ENCODE results near the gene ACP5. TPM values are rescaled to one million over a fixed set of nuclear protein-coding genes. Genes with fewer than 3 reads are reported as not detected.
A peak's percentile ranks its signal among the peaks of the same experiment; 100 is the strongest.
"Not testable (repeated sequence)": the region's sequence is repeated elsewhere in the genome, so short reads cannot be mapped to it uniquely, and the experiment has no call there.

ACP5 gene
- total RNA-seq, 2 donors from 2014 or later = 23.3 to 59.3 TPM

DNA sequence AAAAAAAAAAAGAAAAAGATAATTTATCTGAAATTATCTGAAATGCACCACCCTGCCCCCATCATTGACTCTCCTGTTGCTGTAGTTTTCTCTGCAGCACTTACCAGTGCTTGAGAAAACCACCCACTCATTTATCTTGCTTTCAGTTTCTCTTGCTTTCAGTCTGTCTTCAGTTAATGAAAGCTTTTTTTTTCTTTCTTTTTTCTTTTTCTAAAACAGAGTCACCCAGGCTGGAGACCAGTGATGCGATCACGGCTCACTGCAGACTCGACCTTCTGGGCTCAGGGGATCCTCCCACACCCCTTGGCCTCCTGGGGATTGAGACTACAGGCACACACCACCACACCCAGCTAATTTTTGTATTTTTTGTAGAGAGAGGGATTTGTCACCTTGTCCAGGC is 4.3 kb upstream of the ACP5 start:
- no peaks in the 10 kb centered on the region for H3K36me3 ChIP-seq
- TF ChIP-seq POLR2A (IDR thresholded peaks at IDR 0.05) = no peak
- TF ChIP-seq POLR2AphosphoS5 (IDR thresholded peaks at IDR 0.05) = no peak
- TF ChIP-seq, protein P1, sequence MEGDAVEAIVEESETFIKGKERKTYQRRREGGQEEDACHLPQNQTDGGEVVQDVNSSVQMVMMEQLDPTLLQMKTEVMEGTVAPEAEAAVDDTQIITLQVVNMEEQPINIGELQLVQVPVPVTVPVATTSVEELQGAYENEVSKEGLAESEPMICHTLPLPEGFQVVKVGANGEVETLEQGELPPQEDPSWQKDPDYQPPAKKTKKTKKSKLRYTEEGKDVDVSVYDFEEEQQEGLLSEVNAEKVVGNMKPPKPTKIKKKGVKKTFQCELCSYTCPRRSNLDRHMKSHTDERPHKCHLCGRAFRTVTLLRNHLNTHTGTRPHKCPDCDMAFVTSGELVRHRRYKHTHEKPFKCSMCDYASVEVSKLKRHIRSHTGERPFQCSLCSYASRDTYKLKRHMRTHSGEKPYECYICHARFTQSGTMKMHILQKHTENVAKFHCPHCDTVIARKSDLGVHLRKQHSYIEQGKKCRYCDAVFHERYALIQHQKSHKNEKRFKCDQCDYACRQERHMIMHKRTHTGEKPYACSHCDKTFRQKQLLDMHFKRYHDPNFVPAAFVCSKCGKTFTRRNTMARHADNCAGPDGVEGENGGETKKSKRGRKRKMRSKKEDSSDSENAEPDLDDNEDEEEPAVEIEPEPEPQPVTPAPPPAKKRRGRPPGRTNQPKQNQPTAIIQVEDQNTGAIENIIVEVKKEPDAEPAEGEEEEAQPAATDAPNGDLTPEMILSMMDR (IDR thresholded peaks at IDR 0.05) = no peak
- H3K4me3 ChIP-seq = no peak overlapping the region
- no peaks in the 10 kb centered on the region for H3K9me3 ChIP-seq
- peak overlapping the region; percentile 72 to 90 for H3K27ac ChIP-seq
- H3K27me3 ChIP-seq (replicated peaks; ENCODE audit: insufficient read depth) = no peaks in the 10 kb centered on the region
- no peaks in the 10 kb centered on the region for H3K4me1 ChIP-seq (replicated peaks)
- DNase-seq (ENCODE audit: low spot score) = no peak
- intact Hi-C loops (cut with DNase I) = loop anchor here (10.0 kb wide), 2 partner anchors 197 to 287 kb away; partner anchors contain the start of genes EPOR and TSPAN16
- WGBS = 22% methylated on average over 3 of the region's 3 CpGs

DNA sequence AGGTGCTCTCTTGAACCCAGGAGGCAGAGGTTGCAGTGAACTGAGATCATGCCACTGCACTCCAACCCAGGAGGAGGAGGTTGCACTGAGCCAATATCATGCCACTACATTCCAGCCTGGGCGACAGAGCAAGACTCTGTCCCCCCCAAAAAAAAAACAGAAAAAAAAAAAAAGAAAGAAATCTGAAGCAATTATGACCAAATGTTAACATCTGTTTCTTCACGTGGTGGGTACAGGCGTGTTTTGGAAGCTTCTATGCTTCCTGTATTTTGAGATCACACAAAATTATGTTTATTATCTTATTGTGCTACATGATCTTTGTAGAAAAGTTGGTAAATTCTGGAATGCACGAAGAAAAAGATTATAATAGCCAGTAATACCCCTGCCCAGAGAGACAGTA is 2.7 kb upstream of the ACP5 start:
- no peaks in the 10 kb centered on the region for H3K9me3 ChIP-seq
- H3K27ac ChIP-seq = peak overlapping the region; percentile 72 to 90
- WGBS = 59% methylated on average over 4 of the region's 4 CpGs
- TF ChIP-seq POLR2A (IDR thresholded peaks at IDR 0.05) (no peak), POLR2AphosphoS5 (IDR thresholded peaks at IDR 0.05) (no peak)
- TF ChIP-seq, protein P1 (IDR thresholded peaks at IDR 0.05) = no peak
- no peak overlapping the region for H3K4me3 ChIP-seq
- H3K4me1 ChIP-seq (replicated peaks) = no peaks in the 10 kb centered on the region
- DNase-seq (ENCODE audit: low spot score) = no peak
- H3K27me3 ChIP-seq (replicated peaks; ENCODE audit: insufficient read depth) = no peaks in the 10 kb centered on the region
- intact Hi-C loops (cut with DNase I) = loop anchor here (10.0 kb wide), 2 partner anchors 195 to 285 kb away; partner anchors contain the start of genes EPOR and TSPAN16
- no peaks in the 10 kb centered on the region for H3K36me3 ChIP-seq

DNA sequence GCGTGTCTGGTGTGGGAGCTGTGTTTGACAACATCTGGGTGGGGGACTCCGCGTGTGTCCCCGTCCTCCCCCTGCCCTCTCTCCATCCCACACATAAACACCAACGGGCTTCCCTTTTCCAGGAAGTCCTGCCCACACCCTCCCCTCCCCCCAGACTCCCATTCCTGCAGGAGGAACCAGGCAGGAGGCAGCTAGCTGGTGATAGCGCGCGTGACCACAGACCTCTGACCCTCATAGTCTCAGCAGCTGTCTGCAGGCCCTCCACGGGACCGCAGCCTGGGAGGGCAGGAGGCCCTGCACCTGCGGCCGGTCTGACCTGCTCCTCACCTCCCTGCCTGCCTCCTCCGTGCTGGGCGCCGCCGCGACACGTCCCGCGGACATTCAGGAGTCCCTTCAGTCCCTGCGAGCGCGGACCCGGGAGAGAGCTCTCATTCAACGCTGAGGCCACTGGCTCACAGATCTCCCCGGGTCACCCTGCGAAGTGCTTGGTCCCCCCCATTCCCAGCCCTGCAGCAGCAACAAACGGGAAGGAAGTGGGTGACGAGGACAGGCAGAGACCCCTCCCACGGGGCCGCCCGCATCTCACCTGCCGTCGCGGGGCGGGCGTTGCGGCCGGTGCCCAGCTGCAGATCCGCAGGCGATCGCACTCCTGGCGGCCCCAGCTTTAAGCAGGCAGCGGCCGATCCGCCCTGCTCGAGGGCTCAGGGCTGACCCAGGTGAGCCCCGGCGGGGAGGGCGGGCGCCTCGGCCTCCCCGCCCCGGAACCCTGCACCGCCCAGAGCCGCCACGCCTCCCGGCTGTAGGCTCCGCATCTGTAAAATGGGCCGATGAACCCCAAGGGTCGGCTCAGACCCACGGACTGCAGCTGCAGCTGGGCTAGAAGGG is 1.1 kb upstream of the ACP5 start:
- TF ChIP-seq POLR2A (IDR thresholded peaks at IDR 0.05) (no peak), POLR2AphosphoS5 (IDR thresholded peaks at IDR 0.05) (no peak)
- TF ChIP-seq, protein P1 (IDR thresholded peaks at IDR 0.05) = no peak
- no peaks in the 10 kb centered on the region for H3K36me3 ChIP-seq
- peak overlapping the region; percentile 53 to 57 for H3K27ac ChIP-seq
- no peaks in the 10 kb centered on the region for H3K9me3 ChIP-seq
- no peaks in the 10 kb centered on the region for H3K4me1 ChIP-seq (replicated peaks)
- H3K4me3 ChIP-seq = peak overlapping the region; percentile 22 to 30
- peak; percentile 39 for DNase-seq (ENCODE audit: low spot score)
- WGBS = 15% methylated on average over 50 of the region's 62 CpGs
- intact Hi-C loops (cut with DNase I) = no loop called here
- no peaks in the 10 kb centered on the region for H3K27me3 ChIP-seq (replicated peaks; ENCODE audit: insufficient read depth)

DNA sequence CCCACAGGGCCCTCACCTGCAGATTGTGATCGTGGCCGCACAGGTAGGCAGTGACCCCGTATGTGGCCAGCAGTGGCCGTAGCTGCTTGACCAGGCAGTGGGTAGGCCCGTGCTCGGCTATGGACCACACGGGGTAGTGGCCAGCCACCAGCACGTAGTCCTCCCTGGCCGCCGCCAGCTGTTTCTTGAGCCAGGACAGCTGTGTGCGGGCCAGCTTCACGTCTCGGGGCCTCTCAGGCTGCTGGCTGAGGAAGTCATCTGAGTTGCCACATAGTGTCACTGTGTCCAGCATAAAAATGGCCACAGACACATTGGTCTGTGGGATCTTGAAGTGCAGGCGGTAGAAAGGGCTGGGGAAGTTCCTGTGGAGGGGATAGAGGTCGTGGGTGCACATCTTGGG is 1.2 kb downstream of the ACP5 start:
- no peaks in the 10 kb centered on the region for H3K4me1 ChIP-seq (replicated peaks)
- intact Hi-C loops (cut with DNase I) = no loop called here
- H3K9me3 ChIP-seq = no peaks in the 10 kb centered on the region
- H3K4me3 ChIP-seq = no peak overlapping the region
- 93% methylated on average over 15 of the region's 15 CpGs for WGBS
- DNase-seq (ENCODE audit: low spot score) = no peak
- H3K27me3 ChIP-seq (replicated peaks; ENCODE audit: insufficient read depth) = no peaks in the 10 kb centered on the region
- TF ChIP-seq POLR2AphosphoS5 (IDR thresholded peaks at IDR 0.05) (no peak), POLR2A (IDR thresholded peaks at IDR 0.05) (no peak)
- TF ChIP-seq, protein P1 (IDR thresholded peaks at IDR 0.05) = no peak
- H3K36me3 ChIP-seq = no peaks in the 10 kb centered on the region
- H3K27ac ChIP-seq = no peak overlapping the region

DNA sequence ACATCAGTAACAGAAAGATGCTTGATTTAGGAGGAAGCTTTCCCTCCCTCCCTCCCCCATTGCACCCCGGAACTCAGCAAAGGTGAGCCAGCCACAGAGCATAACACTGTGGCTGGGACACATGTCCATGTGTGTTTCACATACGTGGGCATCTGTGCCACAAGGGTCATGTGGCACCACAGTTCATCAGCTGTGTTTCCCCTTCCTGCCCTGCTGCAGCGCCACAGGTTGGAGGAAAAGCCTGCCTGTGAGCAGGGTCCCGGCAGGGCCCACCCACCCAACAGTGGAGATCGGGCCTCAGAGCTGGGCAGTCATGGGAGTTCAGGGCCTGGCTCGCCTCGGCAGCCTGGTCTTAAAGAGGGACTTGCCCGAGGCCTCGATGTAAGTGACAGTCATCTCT is 2.8 kb downstream of the ACP5 start:
- Histone ChIP-seq H3K9me3 (no peaks in the 10 kb centered on the region), H3K36me3 (no peaks in the 10 kb centered on the region), H3K4me1 (replicated peaks) (no peaks in the 10 kb centered on the region), H3K4me3 (no peak overlapping the region), H3K27ac (no peak overlapping the region), H3K27me3 (replicated peaks; ENCODE audit: insufficient read depth) (no peaks in the 10 kb centered on the region)
- TF ChIP-seq POLR2A (IDR thresholded peaks at IDR 0.05) (no peak), POLR2AphosphoS5 (IDR thresholded peaks at IDR 0.05) (no peak)
- TF ChIP-seq, protein P1 (IDR thresholded peaks at IDR 0.05) = no peak
- intact Hi-C loops (cut with DNase I) = no loop called here
- WGBS = 92% methylated on average over 9 of the region's 9 CpGs
- DNase-seq (ENCODE audit: low spot score) = no peak

DNA sequence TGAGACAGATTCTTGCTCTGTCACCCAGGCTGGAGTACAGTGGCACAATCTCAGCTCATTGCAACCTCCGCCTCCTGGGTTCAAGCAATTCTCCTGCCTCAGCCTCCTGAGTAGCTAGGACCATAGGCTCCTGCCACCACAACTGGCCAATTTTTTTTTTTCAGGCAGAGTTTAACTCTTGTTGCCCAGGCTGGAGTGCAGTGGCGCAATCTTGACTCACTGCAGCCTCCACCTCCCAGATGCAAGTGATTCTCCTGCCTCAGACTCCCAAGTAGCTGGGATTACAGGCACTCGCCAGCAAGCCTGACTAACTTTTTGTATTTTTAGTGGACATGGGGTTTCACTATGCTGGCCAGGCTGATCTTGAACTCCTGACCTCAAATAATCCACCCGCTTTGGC is 3.7 kb downstream of the ACP5 start:
- H3K36me3 ChIP-seq; DNase-seq (ENCODE audit: low spot score); H3K27me3 ChIP-seq (replicated peaks; ENCODE audit: insufficient read depth); H3K27ac ChIP-seq; intact Hi-C loops (cut with DNase I); H3K4me3 ChIP-seq; H3K4me1 ChIP-seq (replicated peaks); H3K9me3 ChIP-seq: not testable (repeated sequence)
- 96% methylated on average over 4 of the region's 4 CpGs for WGBS

DNA sequence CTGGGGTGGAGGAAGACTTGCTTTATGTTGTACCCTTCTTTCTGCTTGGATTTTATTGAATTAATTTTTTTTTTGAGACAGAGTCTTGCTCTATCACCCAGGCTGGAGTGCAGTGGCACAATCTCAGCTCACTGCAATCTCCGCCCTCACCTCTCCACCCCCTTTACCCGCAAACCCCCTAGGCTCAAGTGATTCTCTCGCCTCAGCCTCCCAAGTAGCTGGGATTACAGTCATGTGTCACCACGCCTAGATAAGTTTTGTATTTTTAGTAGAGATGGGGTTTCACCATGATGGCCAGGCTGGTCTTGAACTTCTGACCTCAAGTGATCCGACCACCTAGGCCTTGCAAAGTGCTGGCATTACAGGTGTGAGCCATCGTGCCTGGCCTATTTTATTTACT is 4.1 kb downstream of the ACP5 start:
- WGBS = 85% methylated on average over 6 of the region's 6 CpGs
- H3K36me3 ChIP-seq; intact Hi-C loops (cut with DNase I); H3K27me3 ChIP-seq (replicated peaks; ENCODE audit: insufficient read depth); H3K4me1 ChIP-seq (replicated peaks); H3K4me3 ChIP-seq; DNase-seq (ENCODE audit: low spot score); H3K9me3 ChIP-seq; H3K27ac ChIP-seq: not testable (repeated sequence)
